ENCODE measurements around the gene ASAP2.
A peak's percentile ranks its signal among the peaks of the same experiment; 100 is the strongest.

Gene ASAP2

GRCh38 chr2:9336576-9337314 lies 130.1 kb downstream of the ASAP2 start:
- peak; percentile 95 for DNase-seq (ENCODE audit: low read depth)
- TF ChIP-seq, protein P1, sequence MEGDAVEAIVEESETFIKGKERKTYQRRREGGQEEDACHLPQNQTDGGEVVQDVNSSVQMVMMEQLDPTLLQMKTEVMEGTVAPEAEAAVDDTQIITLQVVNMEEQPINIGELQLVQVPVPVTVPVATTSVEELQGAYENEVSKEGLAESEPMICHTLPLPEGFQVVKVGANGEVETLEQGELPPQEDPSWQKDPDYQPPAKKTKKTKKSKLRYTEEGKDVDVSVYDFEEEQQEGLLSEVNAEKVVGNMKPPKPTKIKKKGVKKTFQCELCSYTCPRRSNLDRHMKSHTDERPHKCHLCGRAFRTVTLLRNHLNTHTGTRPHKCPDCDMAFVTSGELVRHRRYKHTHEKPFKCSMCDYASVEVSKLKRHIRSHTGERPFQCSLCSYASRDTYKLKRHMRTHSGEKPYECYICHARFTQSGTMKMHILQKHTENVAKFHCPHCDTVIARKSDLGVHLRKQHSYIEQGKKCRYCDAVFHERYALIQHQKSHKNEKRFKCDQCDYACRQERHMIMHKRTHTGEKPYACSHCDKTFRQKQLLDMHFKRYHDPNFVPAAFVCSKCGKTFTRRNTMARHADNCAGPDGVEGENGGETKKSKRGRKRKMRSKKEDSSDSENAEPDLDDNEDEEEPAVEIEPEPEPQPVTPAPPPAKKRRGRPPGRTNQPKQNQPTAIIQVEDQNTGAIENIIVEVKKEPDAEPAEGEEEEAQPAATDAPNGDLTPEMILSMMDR (IDR thresholded peaks at IDR 0.05; ENCODE audit: insufficient read depth, low read depth, low read length, missing control alignments) = no peak
- no peak overlapping the region for H3K4me3 ChIP-seq (ENCODE audit: low read length)

GRCh38 chr2:9337901-9338300 lies 131.3 kb downstream of the ASAP2 start:
- no peak for DNase-seq (ENCODE audit: low read depth)
- TF ChIP-seq, protein P1 (IDR thresholded peaks at IDR 0.05; ENCODE audit: insufficient read depth, low read depth, low read length, missing control alignments) = no peak
- H3K4me3 ChIP-seq (ENCODE audit: low read length) = no peak overlapping the region

DNA sequence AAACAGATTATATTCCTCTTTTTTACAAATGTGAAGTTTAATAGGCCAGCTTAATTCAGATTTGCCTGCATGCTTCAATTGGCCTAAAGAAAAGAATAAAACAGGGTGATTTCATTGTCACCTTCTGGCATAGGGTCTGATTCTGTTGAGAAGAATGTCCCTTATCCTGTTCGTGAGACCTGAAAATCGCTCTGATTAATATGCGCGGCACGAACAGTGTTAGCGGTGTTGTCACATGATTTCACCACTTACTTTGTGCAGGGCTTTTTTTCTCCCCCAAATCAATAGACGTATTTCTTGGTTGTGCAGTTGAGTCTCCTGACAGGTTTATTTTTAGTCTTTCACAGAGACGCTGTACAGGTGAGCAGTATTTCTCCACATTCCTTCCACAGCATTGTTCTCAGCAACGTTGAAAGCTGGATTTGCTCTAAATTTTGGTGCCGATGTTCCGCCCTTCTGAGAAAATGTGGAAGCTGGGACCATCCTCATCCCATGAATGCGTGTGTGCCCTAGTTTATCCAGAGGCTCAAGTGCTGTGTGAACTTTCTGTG lies 134.8 kb downstream of the ASAP2 start:
- no peak for DNase-seq (ENCODE audit: low read depth)
- TF ChIP-seq, protein P1 (IDR thresholded peaks at IDR 0.05; ENCODE audit: insufficient read depth, low read depth, low read length, missing control alignments) = no peak
- no peak overlapping the region for H3K4me3 ChIP-seq (ENCODE audit: low read length)

GRCh38 chr2:9342659-9343058 lies 136.0 kb downstream of the ASAP2 start:
- no peak for DNase-seq (ENCODE audit: low read depth)
- TF ChIP-seq, protein P1 (IDR thresholded peaks at IDR 0.05; ENCODE audit: insufficient read depth, low read depth, low read length, missing control alignments) = no peak
- no peak overlapping the region for H3K4me3 ChIP-seq (ENCODE audit: low read length)

DNA sequence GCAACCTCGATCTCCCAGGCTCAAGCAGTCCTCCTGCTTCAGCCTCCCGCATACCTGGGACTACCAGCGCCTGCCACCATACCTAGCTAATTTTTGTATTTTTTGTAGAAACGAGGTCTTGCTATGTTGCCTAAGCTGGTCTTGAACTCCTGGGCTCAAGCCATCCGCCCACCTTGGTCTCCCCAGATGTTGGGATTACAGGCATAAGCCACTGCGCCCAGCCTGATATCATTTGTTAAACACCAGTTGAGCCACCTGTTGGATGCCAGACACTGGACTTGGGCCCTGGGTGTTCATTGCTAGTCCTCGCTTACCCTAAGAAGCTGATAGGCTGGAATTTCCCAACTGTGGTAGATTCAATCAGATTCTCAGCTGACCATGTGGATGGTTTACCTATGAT lies 136.9 kb downstream of the ASAP2 start:
- no peak overlapping the region for H3K4me3 ChIP-seq (ENCODE audit: low read length)
- TF ChIP-seq, protein P1 (IDR thresholded peaks at IDR 0.05; ENCODE audit: insufficient read depth, low read depth, low read length, missing control alignments) = no peak
- no peak for DNase-seq (ENCODE audit: low read depth)

DNA sequence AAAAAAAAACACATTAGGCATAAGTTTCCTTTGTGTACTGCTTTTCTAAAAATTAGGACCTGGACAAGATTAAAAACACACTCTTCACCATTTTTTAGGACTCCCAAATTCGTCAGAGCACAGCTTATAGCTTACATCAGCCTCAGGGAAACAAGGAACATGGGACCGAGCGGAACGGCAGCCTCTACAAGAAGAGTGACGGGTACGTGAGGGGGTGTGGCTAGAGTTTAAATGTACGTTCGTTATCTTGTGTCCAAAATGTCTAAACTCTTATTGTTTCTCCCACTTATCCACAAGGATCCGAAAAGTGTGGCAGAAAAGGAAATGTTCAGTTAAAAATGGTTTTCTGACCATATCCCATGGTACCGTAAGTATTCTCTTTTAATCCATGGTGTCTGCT lies 137.8 kb downstream of the ASAP2 start:
- DNase-seq (ENCODE audit: low read depth) = no peak
- no peak overlapping the region for H3K4me3 ChIP-seq (ENCODE audit: low read length)
- TF ChIP-seq, protein P1 (IDR thresholded peaks at IDR 0.05; ENCODE audit: insufficient read depth, low read depth, low read length, missing control alignments) = no peak

DNA sequence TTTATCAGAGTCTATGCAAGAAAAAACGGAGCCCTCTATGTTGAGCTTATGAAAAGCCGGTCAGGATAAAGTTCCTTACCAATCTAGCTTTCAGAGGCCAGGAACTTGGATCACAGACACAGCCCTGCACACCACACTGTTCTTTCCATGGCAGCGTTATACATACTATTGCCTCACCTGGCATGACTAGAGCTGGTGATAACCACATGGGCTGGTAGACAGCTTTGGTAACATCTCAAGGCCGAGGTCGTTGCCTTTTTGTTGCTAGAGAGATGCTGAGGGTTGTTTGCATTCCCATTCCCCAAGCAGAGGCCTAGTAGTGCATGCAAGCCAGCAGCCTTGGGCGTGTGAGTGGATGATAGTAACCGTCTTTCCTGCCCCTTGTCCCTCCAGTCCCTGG lies 138.7 kb downstream of the ASAP2 start:
- no peak for DNase-seq (ENCODE audit: low read depth)
- TF ChIP-seq, protein P1 (IDR thresholded peaks at IDR 0.05; ENCODE audit: insufficient read depth, low read depth, low read length, missing control alignments) = no peak

More for the DNA sequence above, 138.7 kb downstream of the ASAP2 start:
- no peak overlapping the region for H3K4me3 ChIP-seq (ENCODE audit: low read length)

Data from epithelial cell of esophagus (primary cell).